Body of pancreas (tissue), 4 donors: ENCODE measurements around the gene CA12. TPM values are rescaled to one million over a fixed set of nuclear protein-coding genes. Genes with fewer than 3 reads are reported as not detected.
A peak's percentile ranks its signal among the peaks of the same experiment; 100 is the strongest.

Experiments used
- ATAC-seq: fragments of 150-250 bp; one replicate; pipeline ENCODE4 v1.9.1; 2016
- DNase-seq, 4 donors: peaks; one replicate each; pipeline ENCODE4 v3.0.0-alpha.2; 2019
- H3K27ac ChIP-seq, 4 donors: fragments of 200-600 bp; sonication (generic); 1 replicate in 3 of 4; 2 replicates in 1 of 4; pipeline versions ENCODE4 v1.5.1 to v1.6.1; 2016 to 2019; ENCODE audit warnings: mild to moderate bottlenecking in 1 of 4, mixed read lengths in 1 of 4, moderate library complexity in 1 of 4
- H3K27me3 ChIP-seq, 2 donors: fragments of 200-600 bp; sonication (generic); one replicate each; pipeline ENCODE4 v1.6.0; 2016; ENCODE audit warnings: mild to moderate bottlenecking in 1 of 2
- H3K36me3 ChIP-seq, 2 donors: fragments of 200-600 bp; sonication (generic); replicated peaks in 1 of 2; 2 replicates each; pipeline ENCODE4 v1.5.1; 2016; ENCODE audit warnings: low read depth in 2 of 2; ENCODE audit not compliant: insufficient read depth in 1 of 2
- H3K4me1 ChIP-seq: fragments of 200-600 bp; sonication (generic); one replicate; pipeline ENCODE4 v1.6.0; 2016
- H3K4me3 ChIP-seq, 2 donors: fragments of 200-600 bp; sonication (generic); 1 replicate in 1 of 2; 2 replicates in 1 of 2; pipeline ENCODE4 v1.5.1; 2016 to 2019
- H3K9me3 ChIP-seq, 3 donors: fragments of 200-600 bp; sonication (generic); 1 replicate in 2 of 3; 2 replicates in 1 of 3; pipeline ENCODE4 v1.5.1; 2016
- CTCF ChIP-seq, 7 experiments: fragments of 450-650 bp in 4 of 7; fragments of 200-600 bp in 3 of 7; sonication (generic) in 3 of 7; IDR thresholded peaks; one replicate each; pipeline ENCODE4 v1.5.1; 2016 to 2019; ENCODE audit warnings: antibody characterized with exemption in 7 of 7
- POLR2A ChIP-seq, 3 donors: fragments of 450-650 bp; IDR thresholded peaks; one replicate each; pipeline ENCODE4 v1.6.1; 2016; ENCODE audit warnings: antibody characterized with exemption in 3 of 3, mild to moderate bottlenecking in 2 of 3
- WGBS, 2 donors: methylation state at CpG; one replicate each; pipeline ENCODE4 v1.1.5; 2017; 5-methylcytosine and 5-hydroxymethylcytosine counted together
- intact Hi-C: fragments of 100-400 bp; cut with DNase I; formaldehyde crosslinking; loops from one replicate; pipeline ENCODE4 v1.15.1; 2023
- total RNA-seq, 2 donors: library from RNA; depleted of rRNA; stranded (reverse); fragments of >200 nt; gene quantifications; one replicate each; pipeline ENCODE4 v1.1.0, GENCODE V29; 2016

Gene CA12
- total RNA-seq, 2 donors from 2014 or later = 16.1 to 25.7 TPM

GRCh38 chr15:63402498-63403253 is 21.0 kb upstream of the CA12 start:
- no peak for TF ChIP-seq POLR2A (IDR thresholded peaks at IDR 0.05)
- TF ChIP-seq CTCF (IDR thresholded peaks at IDR 0.05) = peak; percentile 55 to 81 (median 77)
- no peak overlapping the region for H3K4me3 ChIP-seq
- H3K27me3 ChIP-seq = no peaks in the 10 kb centered on the region
- 57 to 59% methylated on average over 7 of the region's 7 CpGs for WGBS, 2 donors
- H3K27ac ChIP-seq = no peak overlapping the region
- H3K9me3 ChIP-seq = no peaks in the 10 kb centered on the region
- no peak for DNase-seq
- no peaks in the 10 kb centered on the region for H3K4me1 ChIP-seq
- intact Hi-C loops = loop anchor here (5.0 kb wide), 1 partner anchor 110 kb away; no protein-coding TSS in a partner anchor
- H3K36me3 ChIP-seq = no peaks in the 10 kb centered on the region
- peak; percentile 73 for ATAC-seq

- H3K27me3 ChIP-seq = no peaks in the 10 kb centered on the region
- WGBS, 2 donors = 91 to 95% methylated on average over 5 of the region's 5 CpGs
- ATAC-seq (no peak), DNase-seq (no peak)
- TF ChIP-seq POLR2A (IDR thresholded peaks at IDR 0.05) (no peak), CTCF (IDR thresholded peaks at IDR 0.05) (no peak)
- no peaks in the 10 kb centered on the region for H3K9me3 ChIP-seq
- H3K4me3 ChIP-seq = no peak overlapping the region
- intact Hi-C loops = loop anchor here (5.0 kb wide), 1 partner anchor 110 kb away; no protein-coding TSS in a partner anchor
- H3K36me3 ChIP-seq = no peaks in the 10 kb centered on the region
- peaks cover 2% of the 10 kb centered on the region for H3K4me1 ChIP-seq
- no peak overlapping the region for H3K27ac ChIP-seq
Measured at GRCh38 chr15:63401714-63402497, 20.3 kb upstream of the CA12 start.

GRCh38 chr15:63401078-63401477 is 19.4 kb upstream of the CA12 start:
- 80 to 81% methylated on average over 2 of the region's 2 CpGs for WGBS, 2 donors
- DNase-seq (no peak), ATAC-seq (no peak)
- no peak for TF ChIP-seq CTCF (IDR thresholded peaks at IDR 0.05)
- peaks cover 11% of the 10 kb centered on the region for H3K4me1 ChIP-seq
- H3K36me3 ChIP-seq = no peaks in the 10 kb centered on the region
- H3K27ac ChIP-seq = no peak overlapping the region
- no peak overlapping the region for H3K4me3 ChIP-seq
- H3K9me3 ChIP-seq = no peaks in the 10 kb centered on the region
- intact Hi-C loops = loop anchor here (5.0 kb wide), 1 partner anchor 109 kb away; no protein-coding TSS in a partner anchor
- H3K27me3 ChIP-seq = no peaks in the 10 kb centered on the region

GRCh38 chr15:63398456-63398855 is 16.8 kb upstream of the CA12 start:
- Histone ChIP-seq H3K36me3 (no peaks in the 10 kb centered on the region), H3K4me3 (no peak overlapping the region), H3K27ac (no peak overlapping the region), H3K27me3 (no peaks in the 10 kb centered on the region), H3K4me1 (peaks cover 25% of the 10 kb centered on the region), H3K9me3 (no peaks in the 10 kb centered on the region)
- DNase-seq (no peak), ATAC-seq (no peak)
- WGBS, 2 donors = 85 to 88% methylated on average over 2 of the region's 2 CpGs
- intact Hi-C loops = no loop called here
- TF ChIP-seq CTCF (IDR thresholded peaks at IDR 0.05) (no peak), POLR2A (IDR thresholded peaks at IDR 0.05) (no peak)
